Measurements from ENCODE around the gene AGAP3.

GRCh38 chr7:151129117-151129959 lies 43.1 kb downstream of the AGAP3 start:
- no peak for TF ChIP-seq CTCF (IDR thresholded peaks at IDR 0.05)
- no peak for TF ChIP-seq POLR2A (IDR thresholded peaks at IDR 0.05)
